ENCODE results near the gene SEMA7A.
"Not testable (repeated sequence)": the region's sequence is repeated elsewhere in the genome, so short reads cannot be mapped to it uniquely, and the experiment has no call there.

Gene SEMA7A

GRCh38 chr15:74376226-74376625 is 57.5 kb downstream of the SEMA7A start:
- no peak for DNase-seq (ENCODE audit: low read depth in 2 of 2, low spot score in 1 of 2)

GRCh38 chr15:74375303-74375693 is 58.5 kb downstream of the SEMA7A start:
- peak in 1 of 2 donors; percentile 69 for DNase-seq (ENCODE audit: low read depth in 2 of 2, low spot score in 1 of 2)

- no peak for DNase-seq (ENCODE audit: low read depth in 2 of 2, low spot score in 1 of 2)
Measured at GRCh38 chr15:74374648-74375302, 59.0 kb downstream of the SEMA7A start.

DNA sequence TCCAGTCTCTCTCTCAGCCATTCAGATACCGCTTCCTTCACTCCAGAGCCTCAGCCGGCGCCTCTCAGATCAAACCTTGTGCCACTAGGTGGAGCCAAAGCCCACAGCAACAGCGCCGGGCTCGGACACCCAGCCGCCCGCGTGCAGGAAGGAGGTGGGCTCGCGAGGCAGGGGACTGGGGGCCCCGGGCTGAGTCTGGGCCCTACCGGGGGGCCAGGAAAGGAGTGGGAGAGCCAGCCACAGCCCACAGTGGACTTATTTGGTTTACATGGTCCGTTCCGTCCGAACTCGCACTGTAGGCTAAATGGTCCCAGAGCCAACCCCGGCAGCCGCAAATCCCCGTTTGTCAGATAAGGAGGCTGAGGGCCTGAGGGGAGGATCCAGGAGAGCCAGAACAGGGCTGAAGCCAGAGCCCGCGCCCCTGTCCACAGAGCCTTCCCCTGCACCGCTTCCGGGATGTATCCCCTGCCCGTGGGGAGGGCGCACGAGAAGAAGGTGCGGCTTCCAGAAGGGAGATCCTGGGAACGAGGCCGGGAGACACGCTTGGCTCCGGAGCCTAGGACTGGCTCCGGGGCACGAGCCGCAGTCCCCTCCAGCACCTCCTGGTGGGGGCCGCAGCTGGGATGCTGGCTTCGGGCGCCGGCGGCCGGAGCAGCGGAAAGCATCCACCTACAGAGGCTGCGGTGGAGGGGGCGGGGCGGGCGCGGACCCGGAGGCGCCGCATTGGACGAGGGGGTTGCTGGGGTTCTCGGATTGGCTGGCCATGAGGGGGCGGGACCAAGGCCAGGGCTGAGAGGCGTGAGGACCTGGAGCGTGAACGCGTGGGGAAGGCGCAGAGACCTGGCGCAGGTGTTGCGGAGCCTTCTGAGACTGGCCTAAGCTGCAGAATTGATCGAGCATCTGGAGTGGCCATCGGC is 59.8 kb downstream of the SEMA7A start:
- peak; percentile 86 to 90 for DNase-seq (ENCODE audit: low read depth in 2 of 2, low spot score in 1 of 2)

GRCh38 chr15:74373056-74373650 is 60.6 kb downstream of the SEMA7A start:
- DNase-seq (ENCODE audit: low read depth in 2 of 2, low spot score in 1 of 2), result no peak

DNA sequence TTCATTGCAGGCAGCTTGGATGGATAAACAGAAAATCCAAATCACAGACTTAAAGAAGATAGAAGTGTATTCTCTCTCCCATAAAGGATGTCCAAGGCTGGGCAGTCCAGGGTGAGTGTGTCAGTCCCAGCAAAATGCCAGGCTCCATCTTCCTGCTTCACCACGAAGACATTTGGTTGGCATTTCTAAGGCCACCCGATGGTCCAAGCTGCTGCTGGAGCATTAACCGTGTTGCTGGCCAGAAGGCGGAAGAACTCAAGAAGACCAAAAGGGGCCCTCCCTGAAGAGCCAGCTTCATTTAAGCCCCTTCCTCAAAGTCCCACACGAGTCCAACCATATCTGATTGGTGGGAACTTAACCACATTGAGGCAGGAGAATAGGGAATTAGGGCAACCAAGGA is 63.3 kb downstream of the SEMA7A start:
- no peak for DNase-seq (ENCODE audit: low read depth in 2 of 2, low spot score in 1 of 2)

- DNase-seq (ENCODE audit: low read depth in 2 of 2, low spot score in 1 of 2), result no peak
Measured at GRCh38 chr15:74369756-74370155, 64.0 kb downstream of the SEMA7A start.

DNA sequence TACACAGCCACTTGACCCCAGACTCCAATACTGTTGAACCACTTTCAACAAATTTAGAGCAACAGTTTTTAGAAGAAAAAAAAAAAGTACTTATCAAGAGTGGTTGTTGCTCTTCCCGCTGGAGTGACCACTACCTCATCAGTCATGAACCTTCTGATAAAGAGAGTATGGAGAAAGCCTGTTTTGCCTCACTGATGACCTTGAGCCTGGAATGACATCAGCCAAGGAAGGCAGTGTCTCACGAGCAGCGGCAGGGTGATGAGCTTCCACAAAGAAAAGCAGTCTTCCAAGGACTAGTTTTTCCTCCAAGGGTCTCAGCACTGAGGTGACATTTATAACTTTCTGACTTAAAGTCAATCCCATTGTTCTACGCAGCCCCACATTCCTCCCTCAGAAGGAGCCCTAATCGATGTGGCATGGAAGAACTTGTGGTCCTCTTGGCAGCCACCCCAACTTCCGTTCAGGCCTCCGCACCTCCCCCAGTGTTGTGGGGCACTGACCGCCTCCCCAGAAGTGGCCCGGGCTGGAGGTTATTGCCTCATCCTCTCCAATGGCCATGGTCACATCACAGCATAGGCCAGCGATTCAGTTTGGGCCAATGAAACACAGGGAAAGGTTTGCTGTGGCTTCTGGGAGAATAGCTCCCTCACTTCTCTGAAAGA is 64.5 kb downstream of the SEMA7A start:
- no peak for DNase-seq (ENCODE audit: low read depth in 2 of 2, low spot score in 1 of 2)

DNA sequence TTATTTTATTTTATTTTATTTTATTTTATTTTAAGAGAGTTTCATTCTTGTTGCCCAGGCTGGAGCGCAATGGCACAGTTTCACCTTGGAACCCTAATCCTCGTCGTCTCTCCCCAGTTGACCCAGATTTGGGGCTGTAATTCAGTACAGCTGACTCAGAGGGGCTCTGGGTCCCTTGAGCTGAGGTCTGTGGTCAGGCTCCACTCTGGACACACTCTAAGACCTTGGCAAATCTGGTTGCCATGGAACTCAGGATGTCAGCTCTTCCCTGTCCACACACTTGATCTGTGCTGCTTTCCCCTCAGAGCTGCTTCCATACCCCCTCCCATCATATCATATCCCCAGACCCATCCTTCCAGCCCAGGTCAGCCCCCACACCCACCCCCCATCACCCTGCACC is 65.6 kb downstream of the SEMA7A start:
- no peak for DNase-seq (ENCODE audit: low read depth in 2 of 2, low spot score in 1 of 2)

- DNase-seq (ENCODE audit: low read depth in 2 of 2, low spot score in 1 of 2), result no peak
Measured at GRCh38 chr15:74367296-74367854, 66.4 kb downstream of the SEMA7A start, which contains the start of gene CYP11A1. Gene CYP11A1, minus strand, starts transcription at chr15:74367646. Its CDS starts 61 bp downstream, at chr15:74367585.

DNA sequence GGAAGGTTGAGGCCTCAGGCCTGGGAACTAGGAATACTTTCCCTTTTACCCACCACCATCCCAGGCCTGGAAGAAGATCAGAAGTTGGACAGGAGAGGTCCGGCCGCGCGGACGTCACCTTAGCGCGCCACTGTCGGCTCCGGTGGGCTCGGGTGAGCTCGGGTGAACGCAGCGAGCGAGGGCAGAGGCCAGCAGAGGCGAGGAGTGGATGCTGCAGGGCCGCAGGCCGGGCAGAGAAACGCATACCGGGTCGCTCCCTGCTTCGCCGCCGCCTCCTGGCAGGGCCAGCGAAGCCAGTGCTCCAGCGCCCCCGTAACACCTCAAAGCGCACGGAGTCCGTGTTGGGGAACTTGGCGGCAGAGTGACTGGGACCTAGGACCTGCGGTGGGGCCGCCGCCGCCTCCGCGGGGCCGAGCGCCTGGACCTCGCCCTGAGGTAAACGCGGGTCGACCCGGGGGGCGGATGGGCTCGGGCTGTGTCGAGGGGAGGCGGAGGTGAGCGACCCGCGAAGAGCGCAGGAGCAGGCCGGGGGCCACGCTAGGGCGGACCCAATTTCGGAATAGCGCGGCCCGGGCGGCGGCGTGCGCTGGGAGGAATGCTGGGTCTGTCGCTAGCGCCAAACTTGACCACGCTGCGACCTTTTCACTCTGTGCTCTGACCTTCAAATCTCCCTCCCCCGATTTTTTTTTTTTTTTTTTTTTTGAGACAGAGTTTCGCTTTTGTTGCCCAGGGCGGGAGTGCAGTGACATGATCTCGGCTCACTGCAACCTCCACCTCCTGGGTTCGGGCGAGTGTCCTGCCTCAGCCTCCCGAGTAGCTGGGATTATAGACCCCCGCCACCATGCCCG is 67.9 kb downstream of the SEMA7A start:
- no peak for DNase-seq (ENCODE audit: low read depth in 2 of 2, low spot score in 1 of 2)

DNA sequence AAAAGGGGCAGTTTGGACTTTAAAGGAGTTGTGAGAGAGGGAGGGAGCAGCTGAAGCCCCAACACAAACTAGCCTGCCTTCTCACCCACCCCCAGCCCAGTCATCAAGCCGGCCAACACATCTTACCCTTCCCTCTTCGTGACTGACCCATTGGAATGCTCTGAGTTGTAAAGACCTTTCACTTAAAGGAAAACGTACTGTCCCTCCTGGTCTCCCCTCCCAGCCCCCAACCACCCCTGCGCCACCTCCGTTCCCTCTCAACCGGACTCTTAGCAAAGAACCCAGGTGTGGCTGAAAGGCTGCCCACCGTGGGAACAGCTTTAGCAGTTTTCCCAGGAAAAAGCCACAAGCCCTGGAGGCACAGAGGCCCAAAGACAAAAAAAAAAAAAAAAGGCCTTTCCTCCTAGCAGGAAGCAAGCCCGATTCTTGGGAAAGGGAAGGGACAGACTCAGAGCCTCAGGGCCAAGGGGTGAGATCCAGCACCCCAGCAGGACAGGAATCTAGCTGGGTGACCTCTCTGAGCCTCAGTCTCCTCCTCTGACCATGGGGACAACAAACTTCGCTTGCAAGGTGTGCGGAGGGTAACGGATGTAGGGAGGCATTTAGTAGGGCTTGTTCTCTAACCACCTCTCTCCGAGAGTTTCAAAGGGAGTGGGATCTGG is 68.7 kb downstream of the SEMA7A start:
- no peak for DNase-seq (ENCODE audit: low read depth in 2 of 2, low spot score in 1 of 2)

GRCh38 chr15:74362482-74362881 is 71.3 kb downstream of the SEMA7A start:
- DNase-seq (ENCODE audit: low read depth in 2 of 2, low spot score in 1 of 2), result no peak

DNA sequence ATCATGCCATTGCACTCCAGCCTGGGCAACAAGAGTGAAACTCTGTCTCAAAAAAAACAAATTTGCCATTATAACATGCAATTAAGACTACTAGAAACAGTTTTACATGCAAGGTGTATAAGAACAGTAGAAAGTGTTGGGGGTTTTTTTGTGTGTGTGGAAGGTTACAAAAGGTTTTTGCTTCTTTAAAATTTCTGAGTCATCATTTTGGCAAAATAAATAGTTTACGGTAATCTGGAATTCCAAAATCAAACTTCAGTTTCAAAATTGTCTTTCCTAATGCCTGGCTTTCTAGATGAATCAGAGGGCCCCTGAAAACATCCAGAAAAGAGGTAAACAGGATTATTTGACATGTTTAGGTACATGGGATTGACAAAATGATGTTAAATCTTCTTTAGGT is 72.9 kb downstream of the SEMA7A start:
- not testable (repeated sequence) for DNase-seq (ENCODE audit: low read depth in 2 of 2, low spot score in 1 of 2)

DNA sequence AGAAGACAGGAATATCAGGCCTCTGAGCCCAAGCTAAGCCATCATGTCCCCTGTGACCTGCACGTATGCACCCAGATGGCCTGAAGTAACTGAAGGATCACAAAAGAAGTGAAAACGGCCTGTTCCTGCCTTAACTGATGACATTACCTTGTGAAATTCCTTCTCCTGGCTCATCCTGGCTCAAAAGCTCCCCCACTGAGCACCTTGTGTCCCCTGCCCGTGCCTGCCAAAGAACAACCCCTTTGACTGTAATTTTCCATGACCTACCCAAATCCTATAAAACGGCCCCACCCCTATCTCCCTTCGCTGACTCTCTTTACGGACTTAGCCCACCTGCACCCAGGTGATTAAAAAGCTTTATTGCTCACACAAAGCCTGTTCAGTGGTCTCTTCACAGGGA is 74.4 kb downstream of the SEMA7A start:
- not testable (repeated sequence) for DNase-seq (ENCODE audit: low read depth in 2 of 2, low spot score in 1 of 2)

Data from stimulated activated CD8-positive, alpha-beta memory T cell treated with anti-CD3 and anti-CD28 coated beads, Interleukin-4, amount 100 ng/mL, for 1 hour (primary cell).